ENCODE results near the gene SOCS7. TPM values are rescaled to one million over a fixed set of nuclear protein-coding genes. Genes with fewer than 3 reads are reported as not detected.

SOCS7 gene
- total RNA-seq, 1 donor from 2014 or later, result 33.3 TPM

GRCh38 chr17:38353086-38353604 lies 1.5 kb downstream of the SOCS7 start:
- peaks cover 7% of the 10 kb centered on the region for H3K27me3 Mint-ChIP-seq (ENCODE audit: unreplicated experiment)
- H3K36me3 Mint-ChIP-seq (ENCODE audit: unreplicated experiment), result no peaks in the 10 kb centered on the region
- H3K9me3 Mint-ChIP-seq (ENCODE audit: unreplicated experiment), result peaks cover 4% of the 10 kb centered on the region
- H3K4me1 Mint-ChIP-seq (ENCODE audit: low read depth, unreplicated experiment), result peaks cover 21% of the 10 kb centered on the region
- H3K27ac Mint-ChIP-seq (ENCODE audit: unreplicated experiment), result peak overlapping the region; percentile 48
- peak overlapping the region; percentile 86 for H3K4me3 Mint-ChIP-seq (ENCODE audit: unreplicated experiment)
- no peak for TF ChIP-seq CTCF (IDR thresholded peaks at IDR 0.05; ENCODE audit: partially characterized antibody, unreplicated experiment)
- no peak for DNase-seq

- DNase-seq, result no peak
- peak overlapping the region; percentile 48 for H3K27ac Mint-ChIP-seq (ENCODE audit: unreplicated experiment)
These were observed 2.0 kb downstream of the SOCS7 start for GRCh38 chr17:38353668-38354067.

GRCh38 chr17:38354466-38354865 lies 2.8 kb downstream of the SOCS7 start:
- no peak for DNase-seq
- peaks cover 31% of the 10 kb centered on the region for H3K4me1 Mint-ChIP-seq (ENCODE audit: low read depth, unreplicated experiment)
- no peak for TF ChIP-seq CTCF (IDR thresholded peaks at IDR 0.05; ENCODE audit: partially characterized antibody, unreplicated experiment)
- H3K36me3 Mint-ChIP-seq (ENCODE audit: unreplicated experiment), result no peaks in the 10 kb centered on the region
- H3K27me3 Mint-ChIP-seq (ENCODE audit: unreplicated experiment), result peaks cover 7% of the 10 kb centered on the region
- H3K9me3 Mint-ChIP-seq (ENCODE audit: unreplicated experiment), result peaks cover 4% of the 10 kb centered on the region
- peak overlapping the region; percentile 86 for H3K4me3 Mint-ChIP-seq (ENCODE audit: unreplicated experiment)
- H3K27ac Mint-ChIP-seq (ENCODE audit: unreplicated experiment), result no peak overlapping the region

More at GRCh38 chr17:38353668-38354067, 2.0 kb downstream of the SOCS7 start:
- H3K9me3 Mint-ChIP-seq (ENCODE audit: unreplicated experiment), result peaks cover 4% of the 10 kb centered on the region
- TF ChIP-seq CTCF (IDR thresholded peaks at IDR 0.05; ENCODE audit: partially characterized antibody, unreplicated experiment), result no peak
- peak overlapping the region; percentile 86 for H3K4me3 Mint-ChIP-seq (ENCODE audit: unreplicated experiment)
- no peaks in the 10 kb centered on the region for H3K36me3 Mint-ChIP-seq (ENCODE audit: unreplicated experiment)
- H3K4me1 Mint-ChIP-seq (ENCODE audit: low read depth, unreplicated experiment), result peaks cover 24% of the 10 kb centered on the region
- peaks cover 7% of the 10 kb centered on the region for H3K27me3 Mint-ChIP-seq (ENCODE audit: unreplicated experiment)

GRCh38 chr17:38355251-38355650 lies 3.6 kb downstream of the SOCS7 start:
- Mint-ChIP-seq H3K4me3 (ENCODE audit: unreplicated experiment) (peak overlapping the region; percentile 28), H3K27ac (ENCODE audit: unreplicated experiment) (no peak overlapping the region), H3K9me3 (ENCODE audit: unreplicated experiment) (peaks cover 4% of the 10 kb centered on the region), H3K4me1 (ENCODE audit: low read depth, unreplicated experiment) (peaks cover 31% of the 10 kb centered on the region), H3K36me3 (ENCODE audit: unreplicated experiment) (no peaks in the 10 kb centered on the region), H3K27me3 (ENCODE audit: unreplicated experiment) (peaks cover 7% of the 10 kb centered on the region)
- DNase-seq, result no peak
- no peak for TF ChIP-seq CTCF (IDR thresholded peaks at IDR 0.05; ENCODE audit: partially characterized antibody, unreplicated experiment)

- DNase-seq, result no peak
- Mint-ChIP-seq H3K4me3 (ENCODE audit: unreplicated experiment) (peak overlapping the region; percentile 26), H3K27me3 (ENCODE audit: unreplicated experiment) (peaks cover 3% of the 10 kb centered on the region), H3K27ac (ENCODE audit: unreplicated experiment) (no peak overlapping the region), H3K36me3 (ENCODE audit: unreplicated experiment) (no peaks in the 10 kb centered on the region), H3K4me1 (ENCODE audit: low read depth, unreplicated experiment) (peaks cover 33% of the 10 kb centered on the region), H3K9me3 (ENCODE audit: unreplicated experiment) (no peaks in the 10 kb centered on the region)
- TF ChIP-seq CTCF (IDR thresholded peaks at IDR 0.05; ENCODE audit: partially characterized antibody, unreplicated experiment), result no peak
These were observed 6.0 kb downstream of the SOCS7 start for GRCh38 chr17:38357486-38358123.
